ENCODE data around the gene PCDHA1.

The PCDHA1 gene

GRCh38 chr5:140926443-140927227 lies 140.7 kb downstream of the PCDHA1 start:
- DNase-seq, result peak; percentile 78

GRCh38 chr5:140927228-140927573 lies 141.3 kb downstream of the PCDHA1 start:
- DNase-seq, result peak; percentile 1

GRCh38 chr5:140934964-140935606 lies 149.1 kb downstream of the PCDHA1 start:
- DNase-seq, result no peak

- no peak for DNase-seq
Observed at GRCh38 chr5:140946578-140946977, 160.6 kb downstream of the PCDHA1 start.

GRCh38 chr5:140951636-140952035 lies 165.7 kb downstream of the PCDHA1 start:
- DNase-seq, result no peak

- DNase-seq, result no peak
Observed at GRCh38 chr5:140953234-140953633, 167.3 kb downstream of the PCDHA1 start.

GRCh38 chr5:140962190-140962589 lies 176.2 kb downstream of the PCDHA1 start:
- no peak for DNase-seq

GRCh38 chr5:140964356-140964755 lies 178.4 kb downstream of the PCDHA1 start:
- DNase-seq, result no peak

GRCh38 chr5:140965905-140966292 lies 180.0 kb downstream of the PCDHA1 start:
- no peak for DNase-seq

- DNase-seq, result peak; percentile 36
Observed at GRCh38 chr5:140966293-140967225, 180.6 kb downstream of the PCDHA1 start, which contains the start of gene PCDHAC2. Gene PCDHAC2 (plus strand): TSS chr5:140966476. CDS start chr5:140966767, 291 bp downstream.

- DNase-seq, result no peak
Observed at GRCh38 chr5:140967226-140967893, 181.4 kb downstream of the PCDHA1 start.

GRCh38 chr5:140969880-140970279 lies 183.9 kb downstream of the PCDHA1 start:
- DNase-seq, result no peak

GRCh38 chr5:140973550-140973949 lies 187.6 kb downstream of the PCDHA1 start:
- no peak for DNase-seq

- DNase-seq, result no peak
Observed at GRCh38 chr5:140977003-140977402, 191.1 kb downstream of the PCDHA1 start.

GRCh38 chr5:140978260-140978659 lies 192.3 kb downstream of the PCDHA1 start:
- DNase-seq, result no peak

GRCh38 chr5:140978983-140979382 lies 193.0 kb downstream of the PCDHA1 start:
- no peak for DNase-seq

- DNase-seq, result no peak
Observed at GRCh38 chr5:140982083-140982716, 196.3 kb downstream of the PCDHA1 start.

- no peak for DNase-seq
Observed at GRCh38 chr5:140986117-140986521, 200.2 kb downstream of the PCDHA1 start.

GRCh38 chr5:140988100-140988499 lies 202.2 kb downstream of the PCDHA1 start:
- DNase-seq, result no peak

GRCh38 chr5:140988608-140989007 lies 202.7 kb downstream of the PCDHA1 start:
- no peak for DNase-seq

- DNase-seq, result no peak
Observed at GRCh38 chr5:140989254-140990020, 203.5 kb downstream of the PCDHA1 start.
